Right renal cortex interstitium (tissue), 3 donors: Measurements from ENCODE around the gene PYCARD. TPM values are rescaled to one million over a fixed set of nuclear protein-coding genes. Genes with fewer than 3 reads are reported as not detected.
"Not testable (repeated sequence)": the region's sequence is repeated elsewhere in the genome, so short reads cannot be mapped to it uniquely, and the experiment has no call there.

Experiments
- DNase-seq, 3 donors: peaks; one replicate each; pipeline ENCODE4 v3.0.0-alpha.2; 2013; ENCODE audit warnings: low read depth in 3 of 3, low spot score in 2 of 3
- polyA plus RNA-seq, 3 donors: library from polyadenylated mRNA; unstranded; fragments of 120-200 nt; gene quantifications; one replicate each; pipeline ENCODE4 v1.2.1, GENCODE V29; 2013; ENCODE audit not compliant: insufficient read length in 3 of 3

Gene PYCARD
- polyA plus RNA-seq, 3 donors = 8.1 to 10.7 (median 9.4) TPM

DNA sequence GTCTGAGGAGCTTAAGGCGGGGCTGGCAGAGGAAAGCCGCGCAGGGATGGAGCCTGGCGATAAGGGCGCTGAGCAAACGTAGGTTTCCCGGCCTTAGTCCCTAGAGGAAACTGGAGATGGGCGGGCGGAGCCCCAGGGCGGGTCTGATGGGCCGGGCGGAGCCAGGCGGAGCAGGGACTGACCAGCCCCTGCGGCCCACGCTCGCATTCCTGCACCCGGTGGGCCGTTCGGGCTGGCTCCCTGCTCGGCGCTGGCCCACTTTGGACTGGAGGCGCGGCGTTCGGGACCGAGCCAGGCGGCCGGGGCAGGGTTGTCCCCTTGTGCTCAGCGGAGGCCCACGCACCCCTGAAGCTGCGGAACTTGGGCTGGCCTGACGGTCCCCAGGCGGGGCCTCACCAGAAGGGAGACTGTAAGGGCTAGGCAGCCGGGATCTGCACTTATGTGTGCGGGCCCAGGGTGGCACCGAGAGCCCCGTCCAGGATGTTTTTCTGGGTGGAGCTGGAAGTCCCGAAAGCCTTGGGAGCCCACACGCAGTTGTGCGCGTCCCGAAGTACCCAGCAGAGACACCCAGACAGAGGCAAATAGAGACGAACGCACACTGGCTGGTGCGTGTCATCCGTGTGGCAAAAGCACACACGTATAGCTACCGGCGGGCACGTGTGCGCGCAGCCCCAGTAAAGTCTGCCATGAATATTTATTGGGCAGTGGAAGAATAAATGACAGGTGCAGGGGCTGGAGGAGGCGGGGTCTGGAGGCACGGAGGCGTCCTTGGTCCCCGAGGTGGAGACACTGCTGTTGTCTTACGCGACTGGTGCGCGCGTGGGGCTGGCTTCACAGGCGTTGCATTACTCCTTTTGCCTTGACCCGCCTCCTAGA is 13.0 kb upstream of the PYCARD start:
- no peak for DNase-seq

DNA sequence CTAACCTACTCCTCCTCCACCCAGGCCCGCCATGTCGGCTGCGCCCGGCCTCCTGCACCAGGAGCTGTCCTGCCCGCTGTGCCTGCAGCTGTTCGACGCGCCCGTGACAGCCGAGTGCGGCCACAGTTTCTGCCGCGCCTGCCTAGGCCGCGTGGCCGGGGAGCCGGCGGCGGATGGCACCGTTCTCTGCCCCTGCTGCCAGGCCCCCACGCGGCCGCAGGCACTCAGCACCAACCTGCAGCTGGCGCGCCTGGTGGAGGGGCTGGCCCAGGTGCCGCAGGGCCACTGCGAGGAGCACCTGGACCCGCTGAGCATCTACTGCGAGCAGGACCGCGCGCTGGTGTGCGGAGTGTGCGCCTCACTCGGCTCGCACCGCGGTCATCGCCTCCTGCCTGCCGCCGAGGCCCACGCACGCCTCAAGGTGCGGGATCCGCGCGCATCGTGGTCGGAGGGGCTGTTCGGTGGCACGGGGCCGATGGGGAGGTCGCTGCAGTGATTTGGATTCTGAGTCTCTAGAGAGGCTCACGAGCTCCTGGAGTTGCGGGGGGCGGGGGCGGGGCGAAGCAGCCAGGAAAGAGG is 12.2 kb upstream of the PYCARD start:
- no peak for DNase-seq

DNA sequence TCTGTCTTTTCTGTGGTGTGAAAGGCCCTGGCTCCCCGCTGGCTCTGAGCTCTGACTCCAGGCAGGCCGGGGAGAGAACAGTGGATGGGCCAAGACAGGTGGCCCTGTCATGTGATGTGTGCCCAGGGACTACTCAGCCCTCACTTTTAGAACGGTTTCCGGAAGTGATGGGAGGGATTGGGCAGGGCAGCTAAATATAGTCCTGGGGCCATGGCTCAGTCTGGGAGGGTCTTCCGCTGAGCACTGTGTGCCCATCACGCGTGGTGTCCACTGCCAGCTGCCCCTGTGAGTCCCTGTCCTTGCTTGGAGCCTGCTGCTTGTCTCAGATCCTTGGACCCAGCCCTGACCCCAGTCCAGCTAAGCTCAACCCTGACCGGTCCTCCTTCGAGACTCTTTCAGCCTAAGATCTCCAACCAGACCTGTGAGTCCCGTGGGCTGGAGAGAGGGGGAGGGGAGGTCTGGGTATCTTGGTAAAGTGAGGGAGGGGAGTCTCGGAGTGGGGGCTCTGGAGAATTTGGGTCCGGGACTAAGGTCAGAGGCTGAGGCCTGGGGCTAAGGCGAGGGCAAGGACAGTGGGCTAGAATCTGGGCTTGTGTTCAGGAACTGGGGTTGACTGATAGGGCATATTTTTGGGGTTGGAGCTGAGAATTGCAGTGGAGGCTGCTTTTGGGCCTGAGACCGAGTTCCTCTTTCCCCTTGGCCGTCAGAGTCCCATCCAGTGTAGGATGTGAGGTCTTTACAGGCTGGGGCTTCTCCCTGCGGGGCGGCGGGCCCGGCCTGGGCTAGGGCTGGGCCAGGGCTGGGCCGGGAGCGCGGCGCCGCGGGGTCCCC is 11.5 kb upstream of the PYCARD start, which contains the start of gene TRIM72:
Gene TRIM72 (plus strand): TSS at position 243 of the 831 bp plus-strand sequence. CDS start 620 bp downstream, outside the sequence.
- no peak for DNase-seq

DNA sequence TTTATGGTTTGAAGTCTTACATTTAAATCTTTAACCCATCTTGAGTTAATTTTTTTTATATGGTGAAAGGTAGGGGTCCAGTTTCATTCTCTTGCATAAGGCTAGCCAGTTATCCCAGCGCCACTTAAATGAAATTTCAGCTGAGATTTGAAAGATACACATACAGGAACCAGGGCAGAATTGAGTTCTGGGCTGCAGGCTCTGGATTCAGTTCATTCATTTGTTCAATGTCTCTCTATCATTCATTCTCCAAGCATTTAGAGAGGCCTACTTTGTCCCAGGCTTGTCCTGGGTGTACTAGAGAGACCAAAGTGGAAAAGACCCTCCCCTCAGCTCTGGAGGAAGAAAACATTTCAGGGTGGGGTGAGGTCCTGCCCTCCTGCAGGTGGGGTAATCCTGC is 10.8 kb upstream of the PYCARD start:
- no peak for DNase-seq

DNA sequence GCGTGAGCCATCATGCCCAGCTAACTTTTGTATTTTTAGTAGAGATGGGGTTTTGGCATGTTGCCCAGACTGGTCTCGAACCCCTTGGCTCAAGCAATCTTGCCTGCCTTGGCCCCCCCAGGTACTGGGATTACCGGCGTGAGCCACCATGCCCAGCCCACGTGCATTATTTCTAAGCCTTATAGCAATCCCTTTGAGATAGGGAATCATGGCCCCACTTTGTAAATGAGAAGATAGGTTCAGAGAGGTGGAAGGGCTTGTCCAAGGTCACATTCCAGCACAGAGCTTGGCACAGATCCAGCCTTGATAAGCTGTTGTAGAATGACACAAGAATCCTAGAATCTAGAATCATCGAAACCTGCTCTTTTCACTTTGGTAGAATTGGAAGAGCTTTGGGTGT is 4.2 kb upstream of the PYCARD start:
- DNase-seq = no peak

DNA sequence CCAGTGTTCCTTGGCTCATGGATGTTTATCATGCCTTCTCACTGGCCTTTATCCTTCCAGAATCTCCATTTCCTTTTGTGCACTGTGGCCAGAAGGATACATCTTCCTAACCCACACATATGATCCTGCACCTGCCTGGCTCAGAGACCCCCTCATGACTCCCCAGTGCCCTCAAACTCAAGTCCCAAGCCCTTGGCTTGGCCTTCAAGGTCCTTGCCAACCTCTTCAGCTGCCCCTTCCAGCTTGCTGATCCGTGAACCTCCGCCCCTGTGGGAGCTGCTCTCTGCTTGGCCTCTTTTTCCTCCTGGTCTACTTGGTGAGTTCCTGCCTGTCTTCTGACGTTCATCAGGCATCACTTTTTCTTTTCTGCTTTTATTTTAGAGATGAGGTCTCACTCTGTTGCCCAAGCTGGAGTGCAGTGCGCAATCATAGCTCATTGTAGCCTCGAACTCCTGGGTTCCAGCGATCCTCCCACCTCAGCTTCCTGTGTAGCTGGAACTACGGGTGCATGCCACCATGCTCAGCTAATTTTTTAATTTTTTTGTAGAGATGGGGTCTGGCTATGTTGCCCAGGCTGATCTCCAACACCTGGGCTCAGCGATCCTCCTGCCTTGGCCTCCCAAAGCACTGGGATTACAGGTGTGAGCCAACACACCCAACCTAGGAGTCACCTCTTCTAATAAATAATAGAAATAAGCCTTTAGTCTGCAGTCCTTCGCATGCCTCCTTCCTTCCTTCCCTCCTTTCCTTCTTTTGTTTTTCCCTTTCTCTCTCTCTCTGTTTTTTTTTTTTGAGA is 2.5 kb upstream of the PYCARD start:
- DNase-seq = no peak

DNA sequence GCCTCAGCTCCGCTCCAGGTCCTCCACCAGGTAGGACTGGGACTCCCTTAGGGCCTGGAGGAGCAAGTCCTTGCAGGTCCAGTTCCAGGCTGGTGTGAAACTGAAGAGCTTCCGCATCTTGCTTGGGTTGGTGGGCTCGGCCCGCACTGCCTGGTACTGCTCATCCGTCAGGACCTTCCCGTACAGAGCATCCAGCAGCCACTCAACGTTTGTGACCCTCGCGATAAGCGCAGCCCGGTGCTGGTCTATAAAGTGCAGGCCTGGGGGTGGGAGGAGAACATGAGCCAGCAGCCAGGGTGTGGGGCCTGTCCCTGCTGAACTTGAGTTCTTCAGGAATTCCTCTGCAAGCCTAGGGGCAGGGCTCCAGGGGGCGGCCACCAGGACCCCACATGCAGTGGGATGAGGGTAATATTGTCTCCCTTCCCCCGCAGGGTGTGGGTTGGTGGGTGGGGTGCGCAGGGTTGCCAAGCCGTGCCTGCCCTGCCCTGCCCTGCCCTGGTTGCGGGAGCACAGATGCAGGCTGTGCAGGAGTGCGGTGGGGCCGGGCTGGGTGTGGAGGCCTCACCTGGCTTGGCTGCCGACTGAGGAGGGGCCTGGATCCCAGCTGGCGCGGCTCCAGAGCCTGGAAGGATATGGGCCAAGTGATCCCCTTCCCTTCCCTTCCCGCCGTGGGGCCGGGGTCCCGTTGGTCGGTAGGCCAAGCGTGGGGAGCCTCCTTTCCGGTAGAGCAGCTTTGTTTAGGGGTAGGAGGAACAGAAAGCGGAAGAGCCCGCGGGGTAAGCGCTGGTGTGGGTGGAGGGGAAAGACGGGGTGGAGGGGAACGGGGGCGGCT is 762 bp downstream of the PYCARD start:
- no peak for DNase-seq

DNA sequence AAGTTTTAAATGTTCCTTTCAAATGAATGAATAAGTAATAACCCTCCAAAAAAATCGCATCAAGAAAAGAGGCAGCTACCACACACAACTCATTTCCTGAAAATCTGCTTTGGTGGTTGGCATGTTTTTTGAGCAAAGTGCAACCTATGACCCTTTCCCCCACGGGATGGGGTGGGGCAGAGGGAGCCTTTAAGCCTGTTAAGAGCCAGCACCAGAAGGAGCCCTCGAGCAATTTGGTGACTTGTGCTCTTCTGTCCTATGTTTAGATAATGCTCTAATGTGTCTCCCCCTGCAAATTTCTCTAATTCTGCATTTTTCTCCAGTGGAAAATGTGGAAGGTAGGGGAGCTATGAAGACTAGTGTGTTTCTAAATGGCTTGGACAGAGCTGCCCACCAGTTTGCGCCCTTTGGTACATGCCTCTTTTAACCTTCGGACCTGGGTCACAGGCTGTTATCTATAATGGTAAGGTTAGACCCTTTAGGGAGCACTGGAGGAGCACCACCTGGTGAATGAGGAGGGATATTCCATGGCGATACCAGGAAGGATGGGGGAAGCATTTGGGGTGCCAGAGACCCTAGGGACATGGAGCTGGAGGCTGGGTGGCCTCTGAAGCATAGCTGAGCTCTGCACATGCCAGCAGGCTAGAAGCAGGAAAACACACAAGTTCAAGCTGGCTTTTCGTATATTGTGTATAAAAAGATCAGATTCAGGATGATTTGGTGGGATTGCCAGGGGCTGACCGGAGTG is 1.6 kb downstream of the PYCARD start:
- no peak for DNase-seq

DNA sequence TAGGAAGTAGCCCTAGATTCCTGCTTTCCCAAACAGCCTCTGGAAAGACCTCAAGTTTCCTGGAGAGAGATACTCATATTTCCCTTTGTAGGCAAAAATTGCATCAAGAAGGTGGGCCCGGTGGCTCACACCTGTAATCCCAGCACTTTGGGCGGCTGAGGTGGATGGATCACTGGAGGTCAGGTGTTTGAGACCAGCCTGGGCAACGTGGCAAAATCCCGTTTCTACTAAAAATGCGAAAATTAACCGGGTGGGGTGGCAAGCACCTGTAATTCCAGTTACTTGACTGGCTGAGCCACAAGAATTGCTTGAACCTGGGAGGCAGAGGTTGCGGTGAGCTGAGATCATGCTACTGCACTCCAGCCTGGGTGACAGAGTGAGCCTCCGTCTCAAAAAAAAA is 2.4 kb downstream of the PYCARD start:
- not testable (repeated sequence) for DNase-seq

DNA sequence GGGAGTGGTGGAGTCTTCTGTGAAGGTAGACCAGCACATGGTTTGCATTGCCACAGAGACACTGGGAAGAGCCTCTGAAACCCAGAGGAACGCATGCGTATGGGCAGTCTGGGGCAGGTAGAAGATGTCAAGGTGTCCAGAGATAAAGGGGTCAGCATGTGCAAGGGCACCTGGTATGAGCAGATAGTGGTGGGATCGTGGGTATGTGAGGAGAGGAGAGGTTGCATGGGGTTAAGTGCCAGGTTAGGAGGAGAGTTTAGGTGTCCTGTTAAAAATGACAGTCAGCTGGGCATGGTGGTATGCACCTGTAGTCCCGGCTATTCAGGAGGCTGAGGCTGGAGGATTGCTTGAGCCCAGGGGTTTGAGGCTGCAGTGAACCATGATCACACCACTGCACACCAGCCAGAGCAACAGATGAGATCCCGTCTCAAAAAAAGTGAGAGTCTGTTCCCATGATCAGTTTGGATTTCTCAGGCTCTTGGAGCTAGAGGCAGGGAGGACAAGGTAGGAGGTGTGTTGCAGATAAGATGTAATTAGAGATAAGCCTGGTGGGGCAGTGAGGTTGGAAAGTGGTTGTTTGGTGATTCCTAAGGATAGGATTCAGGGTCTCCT is 3.0 kb downstream of the PYCARD start:
- no peak for DNase-seq

DNA sequence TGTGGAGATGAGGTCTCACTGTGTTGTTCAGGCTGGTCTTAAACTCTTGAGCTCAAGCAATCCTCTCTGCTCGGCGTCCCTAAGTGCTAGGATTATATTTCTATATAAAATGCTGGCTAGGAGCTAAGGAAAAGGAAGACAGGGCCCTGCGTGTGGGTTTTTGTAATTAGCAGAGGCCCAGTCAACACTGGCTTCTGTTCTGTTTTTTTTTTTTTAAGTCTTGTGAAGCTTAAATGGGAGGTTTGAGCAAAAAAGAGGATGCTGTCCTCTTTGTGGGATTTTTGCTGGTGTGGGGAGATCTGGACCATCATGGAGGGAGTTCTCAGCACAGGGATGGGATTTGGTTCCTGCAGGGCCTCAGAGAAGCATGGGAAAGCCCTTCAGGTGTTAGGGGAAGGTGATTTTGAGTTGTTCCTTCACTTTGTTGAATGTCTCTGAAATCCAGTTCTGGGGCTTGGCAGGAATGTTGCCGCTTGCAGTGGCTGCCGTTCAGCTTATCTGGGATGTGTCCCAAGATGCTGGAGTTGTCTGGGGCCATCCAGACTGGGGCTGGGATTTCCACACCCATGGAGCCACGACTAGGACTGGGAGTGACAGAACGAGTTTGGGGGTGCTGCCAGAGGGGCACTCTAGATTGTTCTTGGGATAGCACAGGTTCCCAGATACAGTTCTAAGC is 4.2 kb downstream of the PYCARD start:
- no peak for DNase-seq

DNA sequence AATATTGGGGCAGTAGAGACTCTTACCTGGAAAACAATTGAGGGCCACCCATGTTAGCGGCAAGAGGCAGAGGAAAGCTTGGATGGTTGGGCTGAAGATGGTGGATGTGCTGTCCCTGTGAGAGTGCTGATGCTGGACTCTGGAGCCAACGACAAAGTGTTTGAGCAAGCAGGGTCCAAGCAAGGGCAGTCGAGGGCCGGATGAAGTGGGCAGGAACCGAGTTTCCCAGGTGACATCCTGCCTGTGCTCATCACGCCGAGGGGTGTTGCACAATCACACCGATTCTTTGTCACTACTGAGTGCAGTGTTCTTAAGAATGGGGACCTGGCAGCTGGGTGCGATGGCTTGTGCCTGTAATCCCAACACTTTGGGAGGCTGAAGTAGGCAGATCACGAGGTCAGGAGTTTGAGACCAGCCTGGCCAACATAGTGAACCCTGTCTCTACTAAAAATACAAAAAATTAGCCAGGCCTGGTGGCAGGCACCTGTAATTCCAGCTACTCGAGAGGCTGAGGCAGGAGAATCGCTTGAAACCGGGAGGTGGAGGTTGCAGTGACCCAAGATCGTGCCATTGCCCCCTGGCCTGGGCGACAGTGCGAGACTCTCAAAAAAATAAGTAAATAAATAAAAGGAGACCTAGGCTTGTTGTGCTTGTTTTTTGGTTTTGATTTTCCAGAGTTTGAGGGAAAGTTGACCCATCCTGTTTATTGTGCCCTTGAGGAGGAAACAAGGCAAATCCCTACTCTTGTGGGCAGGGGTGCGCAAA is 6.1 kb downstream of the PYCARD start:
- DNase-seq = no peak

DNA sequence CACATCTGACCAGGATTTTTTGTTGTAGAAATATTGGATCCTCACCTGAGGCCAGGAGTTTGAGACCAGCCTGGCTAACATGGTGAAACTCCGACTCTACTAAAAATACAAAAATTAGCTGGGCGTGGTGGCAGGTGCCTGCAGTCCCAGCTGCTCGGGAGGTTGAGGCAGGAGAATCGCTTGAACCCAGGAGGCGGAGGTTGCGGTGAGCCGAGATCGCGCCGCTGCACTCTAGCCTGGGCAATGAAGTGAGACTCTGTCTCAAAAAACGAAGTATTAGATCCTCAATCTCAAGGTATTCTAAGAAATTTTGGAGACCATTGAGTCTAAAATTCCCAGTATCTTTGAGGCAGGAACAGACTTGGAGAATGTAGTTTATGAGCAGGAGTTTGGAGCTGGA is 6.7 kb downstream of the PYCARD start:
- DNase-seq = not testable (repeated sequence)

DNA sequence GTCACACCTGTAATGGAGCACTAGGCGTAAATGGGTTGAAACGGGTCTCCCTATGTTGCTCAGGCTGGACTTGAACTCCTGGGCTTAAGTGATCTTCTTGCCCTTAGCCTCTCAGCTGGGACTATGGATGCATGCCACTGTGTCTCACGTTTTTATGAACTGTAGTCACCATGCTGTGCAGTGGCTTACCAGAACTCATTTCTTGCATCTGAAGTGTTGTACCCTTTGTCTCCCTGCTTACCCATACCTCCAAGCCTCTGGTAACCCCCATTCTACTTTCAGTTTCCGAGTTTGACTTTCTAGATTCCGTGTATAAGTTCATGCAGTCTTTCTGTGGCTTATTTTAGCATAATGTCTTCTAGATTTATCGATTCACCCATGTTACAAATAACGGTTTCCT is 7.7 kb downstream of the PYCARD start:
- DNase-seq = no peak

DNA sequence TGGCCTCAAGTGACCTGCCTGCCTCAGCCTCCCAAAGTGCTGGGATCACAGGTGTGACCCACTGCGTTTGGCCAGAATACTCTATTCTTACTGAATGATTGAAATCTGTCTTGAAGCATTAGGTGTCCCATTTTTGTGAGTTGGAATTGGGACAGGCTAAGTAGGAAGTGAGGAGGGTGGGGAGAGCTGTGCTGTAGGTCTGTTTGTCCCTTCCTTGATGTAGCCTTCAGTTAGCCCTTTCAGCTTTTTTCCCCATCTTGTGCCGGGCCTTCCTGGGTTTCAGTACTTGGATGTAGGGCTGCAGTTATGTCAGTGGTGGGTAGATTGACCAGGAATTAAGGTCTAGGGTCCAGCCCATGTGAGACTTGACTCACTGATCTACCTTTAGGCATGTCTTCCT is 8.7 kb downstream of the PYCARD start:
- no peak for DNase-seq

DNA sequence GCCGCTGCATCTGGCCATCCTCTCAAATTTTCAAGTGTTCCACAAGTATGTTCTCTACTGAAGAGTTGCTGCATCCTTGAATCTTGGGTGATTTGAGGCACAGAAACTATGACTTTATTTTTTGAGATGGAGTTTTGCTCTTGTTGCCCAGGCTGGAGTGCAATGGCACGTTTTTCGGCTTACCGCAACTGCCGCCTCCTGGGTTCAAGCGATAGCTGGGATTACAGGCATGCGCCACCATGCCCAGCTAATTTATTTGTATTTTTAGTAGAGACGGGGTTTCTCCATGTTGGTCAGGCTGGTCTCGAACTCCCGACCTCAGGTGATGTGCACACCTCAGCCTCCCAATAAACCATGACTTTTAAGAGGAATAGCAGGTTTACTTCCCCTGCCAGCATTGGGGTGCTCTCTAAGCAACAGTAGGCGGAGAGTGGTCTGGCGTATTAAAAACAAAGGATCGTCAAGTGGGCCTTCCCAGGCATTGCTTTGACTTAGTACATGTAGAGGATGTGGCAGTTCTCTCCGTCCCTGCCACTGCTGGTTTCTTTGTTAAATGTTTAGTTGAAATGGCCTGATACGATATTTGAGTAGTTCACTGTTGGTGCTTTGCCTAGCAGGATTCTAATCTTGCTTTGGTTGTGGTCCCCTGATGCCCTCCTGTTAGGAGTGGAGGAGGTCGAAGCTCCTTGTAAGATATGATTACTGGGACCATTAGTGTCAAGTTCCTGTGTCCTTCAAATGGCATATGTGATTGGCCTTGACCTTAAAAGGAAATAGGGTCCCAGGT is 9.5 kb downstream of the PYCARD start:
- no peak for DNase-seq
